Measurements from ENCODE around the gene SKP1. TPM values are rescaled to one million over a fixed set of nuclear protein-coding genes. Genes with fewer than 3 reads are reported as not detected.

Gene SKP1
- total and polyA plus RNA-seq, 10 of the 15 experiments (the other 5 are each of a cell fraction or from before 2014, with no cell fraction given) = 100 to 1,686 (median 519) TPM

GRCh38 chr5:134224888-134225779 lies 48.4 kb upstream of the SKP1 start (continued):
- no peak for TF ChIP-seq IRF5 (IDR thresholded peaks at IDR 0.05; ENCODE audit: borderline replicate concordance)
- 0 out of 2 replicates have a peak, but pooled peaks have one; percentile 41 for TF ChIP-seq RB1 (IDR thresholded peaks at IDR 0.05; ENCODE audit: borderline replicate concordance)
- no peak for TF ChIP-seq RAD21 (IDR thresholded peaks at IDR 0.05; ENCODE audit: insufficient read depth, low read depth, low read length)
- no peak for TF ChIP-seq SMAD1 (IDR thresholded peaks at IDR 0.05; ENCODE audit: low read depth, partially characterized antibody)
- no peak for TF ChIP-seq MTA3 (IDR thresholded peaks at IDR 0.05; ENCODE audit: borderline replicate concordance, low read length)
- no peak for TF ChIP-seq POLR2AphosphoS5 (IDR thresholded peaks at IDR 0.05; ENCODE audit: low read length)
- no peak for TF ChIP-seq RAD51 (IDR thresholded peaks at IDR 0.05)
- TF ChIP-seq LARP7 (IDR thresholded peaks at IDR 0.05) = no peak
- TF ChIP-seq TAF1 (IDR thresholded peaks at IDR 0.05; ENCODE audit: borderline replicate concordance, low read depth, low read length) = peak; percentile 69; the same call in 1 of the 2 replicates
- peak; percentile 96 for TF ChIP-seq YY1 (IDR thresholded peaks at IDR 0.05; ENCODE audit: low read depth, low read length)
- TF ChIP-seq NR2C1 (IDR thresholded peaks at IDR 0.05) = peak; percentile 26; the same call in 1 of the 2 replicates
- TF ChIP-seq MLLT1 (IDR thresholded peaks at IDR 0.05) = peak; percentile 40
- peak; percentile 12 for TF ChIP-seq SP1 (IDR thresholded peaks at IDR 0.05; ENCODE audit: low read depth, low read length)
- TF ChIP-seq EP300 (IDR thresholded peaks at IDR 0.05; ENCODE audit: borderline replicate concordance in 1 of 2, control insufficient read depth in 1 of 2, low read depth in 2 of 2, low read length in 2 of 2) = no peak
- TF ChIP-seq ZBTB40 (IDR thresholded peaks at IDR 0.05; ENCODE audit: borderline replicate concordance) = no peak
- no peak for TF ChIP-seq RBBP5 (conservative IDR thresholded peaks at IDR 0.05)
- TF ChIP-seq EGR1 (IDR thresholded peaks at IDR 0.05; ENCODE audit: borderline replicate concordance in 1 of 2, low read depth in 2 of 2, low read length in 2 of 2) = no peak

All from GM12878 (cell line).